ENCODE measurements around the gene SMAD9. TPM values are rescaled to one million over a fixed set of nuclear protein-coding genes. Genes with fewer than 3 reads are reported as not detected.

SMAD9 gene
- total and polyA plus RNA-seq, 5 donors from 2014 or later, result 0.06 to 0.15 (median 0.08) TPM; not detected in 2

GRCh38 chr13:36879218-36879938, 40.7 kb downstream of the SMAD9 start:
- Mint-ChIP-seq H3K4me1 (no peaks in the 10 kb centered on the region), H3K27ac (peak overlapping the region in 1 of 3 donors; percentile 28), H3K9me3 (peaks cover 0 to 1% (median 0%) of the 10 kb centered on the region in 7 donors), H3K36me3 (no peaks in the 10 kb centered on the region), H3K4me3 (no peak overlapping the region), H3K27me3 (no peaks in the 10 kb centered on the region)
- Histone ChIP-seq H3K4me3 (ENCODE audit: low read depth, low read length) (no peak overlapping the region), H3K27me3 (ENCODE audit: control insufficient read depth, insufficient read depth, low read length) (no peaks in the 10 kb centered on the region), H3K4me1 (ENCODE audit: control insufficient read depth, insufficient read depth, low read length, poor library complexity, severe bottlenecking) (no peaks in the 10 kb centered on the region), H3K27ac (ENCODE audit: insufficient read depth, low read length, poor library complexity, severe bottlenecking) (no peak overlapping the region), H3K36me3 (ENCODE audit: control insufficient read depth, insufficient read depth, low read length) (no peaks in the 10 kb centered on the region), H3K9me3 (ENCODE audit: control insufficient read depth in 2 of 2, low read length in 2 of 2) (no peaks in the 10 kb centered on the region)
- no peak for ATAC-seq (ENCODE audit: low read depth in 2 of 2)
- DNase-seq, result no peak

- DNase-seq (no peak), ATAC-seq (ENCODE audit: low read depth in 2 of 2) (no peak)
- Mint-ChIP-seq H3K27me3 (peaks cover 5% of the 10 kb centered on the region), H3K36me3 (no peaks in the 10 kb centered on the region), H3K4me1 (no peaks in the 10 kb centered on the region), H3K4me3 (no peak overlapping the region), H3K27ac (no peak overlapping the region), H3K9me3 (peaks cover 0 to 1% (median 0%) of the 10 kb centered on the region in 7 donors)
- Histone ChIP-seq H3K4me1 (ENCODE audit: control insufficient read depth, insufficient read depth, low read length, poor library complexity, severe bottlenecking) (no peaks in the 10 kb centered on the region), H3K27me3 (ENCODE audit: control insufficient read depth, insufficient read depth, low read length) (no peaks in the 10 kb centered on the region), H3K27ac (ENCODE audit: insufficient read depth, low read length, poor library complexity, severe bottlenecking) (no peak overlapping the region), H3K4me3 (ENCODE audit: low read depth, low read length) (no peak overlapping the region), H3K9me3 (ENCODE audit: control insufficient read depth in 2 of 2, low read length in 2 of 2) (no peaks in the 10 kb centered on the region), H3K36me3 (ENCODE audit: control insufficient read depth, insufficient read depth, low read length) (no peaks in the 10 kb centered on the region)
Measured at GRCh38 chr13:36875961-36876360, 44.1 kb downstream of the SMAD9 start.

- Mint-ChIP-seq H3K36me3 (no peaks in the 10 kb centered on the region), H3K27me3 (peaks cover 7% of the 10 kb centered on the region), H3K27ac (no peak overlapping the region), H3K9me3 (peaks cover 0 to 1% (median 0%) of the 10 kb centered on the region in 7 donors), H3K4me3 (no peak overlapping the region), H3K4me1 (no peaks in the 10 kb centered on the region)
- Histone ChIP-seq H3K9me3 (ENCODE audit: control insufficient read depth in 2 of 2, low read length in 2 of 2) (no peaks in the 10 kb centered on the region), H3K36me3 (ENCODE audit: control insufficient read depth, insufficient read depth, low read length) (no peaks in the 10 kb centered on the region), H3K27ac (ENCODE audit: insufficient read depth, low read length, poor library complexity, severe bottlenecking) (no peak overlapping the region), H3K4me3 (ENCODE audit: low read depth, low read length) (no peak overlapping the region), H3K4me1 (ENCODE audit: control insufficient read depth, insufficient read depth, low read length, poor library complexity, severe bottlenecking) (no peaks in the 10 kb centered on the region), H3K27me3 (ENCODE audit: control insufficient read depth, insufficient read depth, low read length) (no peaks in the 10 kb centered on the region)
- DNase-seq (no peak), ATAC-seq (ENCODE audit: low read depth in 2 of 2) (no peak)
Measured at GRCh38 chr13:36875431-36875830, 44.6 kb downstream of the SMAD9 start.

- H3K27ac ChIP-seq (ENCODE audit: insufficient read depth, low read length, poor library complexity, severe bottlenecking), result no peak overlapping the region
- H3K27me3 ChIP-seq (ENCODE audit: control insufficient read depth, insufficient read depth, low read length), result no peaks in the 10 kb centered on the region
- Mint-ChIP-seq H3K36me3 (no peaks in the 10 kb centered on the region), H3K4me1 (no peaks in the 10 kb centered on the region), H3K4me3 (no peak overlapping the region), H3K9me3 (no peaks in the 10 kb centered on the region), H3K27ac (no peak overlapping the region), H3K27me3 (peaks cover 12% of the 10 kb centered on the region)
- ATAC-seq (ENCODE audit: low read depth in 2 of 2) (no peak), DNase-seq (no peak)
- no peaks in the 10 kb centered on the region for H3K9me3 ChIP-seq (ENCODE audit: control insufficient read depth in 2 of 2, low read length in 2 of 2)
- no peak overlapping the region for H3K4me3 ChIP-seq (ENCODE audit: low read depth, low read length)
- no peaks in the 10 kb centered on the region for H3K4me1 ChIP-seq (ENCODE audit: control insufficient read depth, insufficient read depth, low read length, poor library complexity, severe bottlenecking)
- H3K36me3 ChIP-seq (ENCODE audit: control insufficient read depth, insufficient read depth, low read length), result no peaks in the 10 kb centered on the region
Measured at GRCh38 chr13:36872621-36873020, 47.4 kb downstream of the SMAD9 start.

GRCh38 chr13:36870050-36870692, 49.9 kb downstream of the SMAD9 start:
- H3K27me3 ChIP-seq (ENCODE audit: control insufficient read depth, insufficient read depth, low read length), result peaks cover 2% of the 10 kb centered on the region
- no peaks in the 10 kb centered on the region for H3K4me1 ChIP-seq (ENCODE audit: control insufficient read depth, insufficient read depth, low read length, poor library complexity, severe bottlenecking)
- H3K27ac ChIP-seq (ENCODE audit: insufficient read depth, low read length, poor library complexity, severe bottlenecking), result no peak overlapping the region
- DNase-seq (no peak), ATAC-seq (ENCODE audit: low read depth in 2 of 2) (no peak)
- H3K9me3 Mint-ChIP-seq, result no peaks in the 10 kb centered on the region
- no peaks in the 10 kb centered on the region for H3K9me3 ChIP-seq (ENCODE audit: control insufficient read depth in 2 of 2, low read length in 2 of 2)
- no peak overlapping the region for H3K27ac Mint-ChIP-seq
- peaks cover 31% of the 10 kb centered on the region for H3K27me3 Mint-ChIP-seq
- H3K36me3 ChIP-seq (ENCODE audit: control insufficient read depth, insufficient read depth, low read length), result no peaks in the 10 kb centered on the region
- H3K4me1 Mint-ChIP-seq, result no peaks in the 10 kb centered on the region
- H3K36me3 Mint-ChIP-seq, result peaks cover 4% of the 10 kb centered on the region
- no peak overlapping the region for H3K4me3 ChIP-seq (ENCODE audit: low read depth, low read length)
- peak overlapping the region in 1 of 4 donors; percentile 45 for H3K4me3 Mint-ChIP-seq

GRCh38 chr13:36866232-36866631, 53.8 kb downstream of the SMAD9 start:
- DNase-seq (no peak), ATAC-seq (ENCODE audit: low read depth in 2 of 2) (no peak)
- Histone ChIP-seq H3K27ac (ENCODE audit: insufficient read depth, low read length, poor library complexity, severe bottlenecking) (no peak overlapping the region), H3K36me3 (ENCODE audit: control insufficient read depth, insufficient read depth, low read length) (no peaks in the 10 kb centered on the region), H3K9me3 (ENCODE audit: control insufficient read depth in 2 of 2, low read length in 2 of 2) (no peaks in the 10 kb centered on the region), H3K4me3 (ENCODE audit: low read depth, low read length) (no peak overlapping the region), H3K27me3 (ENCODE audit: control insufficient read depth, insufficient read depth, low read length) (peaks cover 7% of the 10 kb centered on the region), H3K4me1 (ENCODE audit: control insufficient read depth, insufficient read depth, low read length, poor library complexity, severe bottlenecking) (no peaks in the 10 kb centered on the region)
- Mint-ChIP-seq H3K27ac (no peak overlapping the region), H3K9me3 (no peaks in the 10 kb centered on the region), H3K4me1 (peaks cover 0 to 7% (median 1%) of the 10 kb centered on the region in 4 donors), H3K27me3 (peaks cover 36% of the 10 kb centered on the region), H3K36me3 (peaks cover 5% of the 10 kb centered on the region), H3K4me3 (no peak overlapping the region)

- H3K27me3 Mint-ChIP-seq, result peaks cover 32% of the 10 kb centered on the region
- Histone ChIP-seq H3K4me3 (ENCODE audit: low read depth, low read length) (no peak overlapping the region), H3K36me3 (ENCODE audit: control insufficient read depth, insufficient read depth, low read length) (no peaks in the 10 kb centered on the region), H3K4me1 (ENCODE audit: control insufficient read depth, insufficient read depth, low read length, poor library complexity, severe bottlenecking) (no peaks in the 10 kb centered on the region), H3K9me3 (ENCODE audit: control insufficient read depth in 2 of 2, low read length in 2 of 2) (no peaks in the 10 kb centered on the region), H3K27me3 (ENCODE audit: control insufficient read depth, insufficient read depth, low read length) (peaks cover 7% of the 10 kb centered on the region), H3K27ac (ENCODE audit: insufficient read depth, low read length, poor library complexity, severe bottlenecking) (no peak overlapping the region)
- H3K9me3 Mint-ChIP-seq, result no peaks in the 10 kb centered on the region
- H3K36me3 Mint-ChIP-seq, result peaks cover 5% of the 10 kb centered on the region
- peaks cover 0 to 7% (median 1%) of the 10 kb centered on the region in 4 donors for H3K4me1 Mint-ChIP-seq
- ATAC-seq (ENCODE audit: low read depth in 2 of 2), result no peak
- no peak overlapping the region for H3K27ac Mint-ChIP-seq
- H3K4me3 Mint-ChIP-seq, result no peak overlapping the region
- DNase-seq, result no peak
Measured at GRCh38 chr13:36865265-36865664, 54.8 kb downstream of the SMAD9 start.

- ATAC-seq (ENCODE audit: low read depth in 2 of 2) (no peak), DNase-seq (no peak)
- H3K4me1 ChIP-seq (ENCODE audit: control insufficient read depth, insufficient read depth, low read length, poor library complexity, severe bottlenecking), result no peaks in the 10 kb centered on the region
- H3K36me3 Mint-ChIP-seq, result peaks cover 5% of the 10 kb centered on the region
- H3K4me1 Mint-ChIP-seq, result peaks cover 0 to 7% (median 1%) of the 10 kb centered on the region in 4 donors
- H3K27me3 ChIP-seq (ENCODE audit: control insufficient read depth, insufficient read depth, low read length), result peaks cover 9% of the 10 kb centered on the region
- H3K4me3 ChIP-seq (ENCODE audit: low read depth, low read length), result no peak overlapping the region
- H3K36me3 ChIP-seq (ENCODE audit: control insufficient read depth, insufficient read depth, low read length), result no peaks in the 10 kb centered on the region
- no peaks in the 10 kb centered on the region for H3K9me3 ChIP-seq (ENCODE audit: control insufficient read depth in 2 of 2, low read length in 2 of 2)
- H3K27ac Mint-ChIP-seq, result no peak overlapping the region
- H3K27me3 Mint-ChIP-seq, result peaks cover 30% of the 10 kb centered on the region
- no peak overlapping the region for H3K4me3 Mint-ChIP-seq
- H3K27ac ChIP-seq (ENCODE audit: insufficient read depth, low read length, poor library complexity, severe bottlenecking), result no peak overlapping the region
- no peaks in the 10 kb centered on the region for H3K9me3 Mint-ChIP-seq
Measured at GRCh38 chr13:36862722-36863121, 57.3 kb downstream of the SMAD9 start.

Data from CD4-positive, CD25-positive, alpha-beta regulatory T cell (primary cell).